ENCODE data around the gene ATXN2L.

ATXN2L gene

DNA sequence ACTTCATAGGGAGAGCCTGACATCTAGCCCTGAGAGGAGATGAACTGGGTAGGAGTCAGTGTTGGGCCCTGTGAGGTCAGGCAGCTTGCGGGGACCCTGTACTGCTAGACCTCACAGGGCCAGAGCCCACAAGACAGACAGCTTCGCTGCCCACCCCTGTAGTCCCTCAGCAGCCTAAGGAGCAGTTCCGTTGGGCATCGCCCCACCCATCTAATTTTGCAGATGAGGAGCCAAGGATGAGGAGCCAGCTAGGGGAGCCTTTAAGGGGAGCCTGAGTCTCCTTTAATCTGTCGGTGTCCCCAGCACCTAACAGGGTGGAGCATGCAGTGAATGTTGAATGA is 24.1 kb downstream of the ATXN2L start:
- H3K4me3 ChIP-seq (ENCODE audit: low read depth, low read length), result peak overlapping the region; percentile 75
- TF ChIP-seq CTCF (IDR thresholded peaks at IDR 0.05; ENCODE audit: borderline replicate concordance, insufficient read depth, low read depth, low read length), result no peak

DNA sequence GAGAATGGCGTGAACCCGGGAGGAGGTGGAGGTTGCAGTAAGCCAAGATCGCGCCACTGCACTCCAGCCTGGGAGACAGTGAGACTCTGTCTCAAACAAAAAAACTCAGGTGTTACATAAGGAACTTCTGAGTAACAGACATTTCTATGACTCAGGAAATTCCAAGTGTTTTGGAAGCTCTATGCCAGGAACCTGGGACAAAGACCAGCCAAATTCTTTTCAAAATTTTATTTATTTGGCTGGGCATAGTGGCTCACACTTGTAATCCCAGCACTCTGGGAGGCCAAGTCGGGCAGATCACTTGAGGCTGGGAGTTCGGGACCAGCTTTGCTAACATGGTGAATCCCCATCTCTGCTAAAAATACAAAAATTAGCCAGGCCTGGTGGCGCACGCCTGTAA is 35.6 kb downstream of the ATXN2L start:
- TF ChIP-seq CTCF (IDR thresholded peaks at IDR 0.05; ENCODE audit: borderline replicate concordance, insufficient read depth, low read depth, low read length), result no peak
- H3K4me3 ChIP-seq (ENCODE audit: low read depth, low read length), result no peak overlapping the region

DNA sequence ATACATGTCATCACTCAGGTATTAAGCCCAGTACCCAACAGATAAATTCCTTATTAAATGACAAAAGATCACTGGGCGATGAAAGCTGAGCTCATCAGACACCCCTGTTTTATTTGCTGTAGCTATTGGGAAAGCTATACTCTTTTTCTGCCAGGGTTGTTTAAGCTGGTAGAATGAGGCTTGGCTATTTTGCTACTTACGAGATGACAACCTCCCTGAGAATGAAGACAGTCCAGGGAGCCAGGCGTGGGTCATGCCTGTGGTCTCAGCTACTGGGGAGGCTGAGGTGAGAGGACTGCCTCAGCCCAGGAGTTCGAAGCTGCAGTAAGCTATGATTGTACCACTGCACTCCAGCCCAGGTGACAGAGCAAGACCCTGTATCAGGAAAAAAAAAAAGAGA is 36.5 kb downstream of the ATXN2L start:
- TF ChIP-seq CTCF (IDR thresholded peaks at IDR 0.05; ENCODE audit: borderline replicate concordance, insufficient read depth, low read depth, low read length), result no peak
- no peak overlapping the region for H3K4me3 ChIP-seq (ENCODE audit: low read depth, low read length)

DNA sequence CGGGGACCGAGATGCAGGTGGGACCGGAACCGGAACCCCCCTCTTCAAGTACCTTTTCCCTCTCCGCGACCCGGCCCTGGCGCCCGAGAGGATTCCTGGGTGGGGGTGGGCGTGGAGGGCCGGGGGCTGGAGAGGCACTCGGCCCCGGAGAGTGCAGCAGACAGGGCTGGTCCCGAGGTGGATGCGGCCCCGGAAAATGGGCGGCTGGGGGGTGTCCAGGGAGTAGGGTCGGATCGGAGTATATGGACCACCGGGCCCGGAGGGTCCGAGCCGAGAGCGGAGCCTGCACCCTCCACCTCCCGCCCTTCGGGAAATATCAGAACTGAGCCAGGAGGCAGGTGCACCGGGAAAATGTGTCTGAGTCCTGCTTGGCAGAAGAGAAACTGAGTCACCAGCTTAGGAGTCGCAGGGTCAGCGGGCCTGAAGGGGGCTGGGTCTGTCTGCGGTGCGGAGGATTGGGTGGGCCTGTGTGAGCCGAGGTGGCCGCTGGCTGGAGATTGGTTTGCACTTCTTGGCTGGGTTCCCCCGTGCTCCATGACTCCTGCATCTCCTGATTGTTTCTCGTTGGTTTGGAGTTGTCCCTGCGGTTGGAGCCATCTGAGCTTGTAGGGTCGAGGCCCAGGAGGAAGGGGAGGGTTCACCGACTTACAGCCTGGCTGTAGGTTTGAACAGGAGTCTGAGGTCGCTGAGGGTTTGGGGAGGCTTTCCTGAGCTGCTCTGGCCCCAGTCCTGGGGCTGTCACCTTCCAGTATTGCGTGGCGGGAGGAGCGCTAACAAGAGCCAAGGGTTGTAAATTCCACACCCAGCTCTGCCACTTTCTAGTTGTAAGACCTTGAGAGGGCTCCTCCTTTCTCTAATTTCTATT is 41.4 kb downstream of the ATXN2L start:
- peak overlapping the region; percentile 63 for H3K4me3 ChIP-seq (ENCODE audit: low read depth, low read length)
- TF ChIP-seq CTCF (IDR thresholded peaks at IDR 0.05; ENCODE audit: borderline replicate concordance, insufficient read depth, low read depth, low read length), result no peak

GRCh38 chr16:28865001-28865688 is 42.3 kb downstream of the ATXN2L start:
- no peak for TF ChIP-seq CTCF (IDR thresholded peaks at IDR 0.05; ENCODE audit: borderline replicate concordance, insufficient read depth, low read depth, low read length)
- H3K4me3 ChIP-seq (ENCODE audit: low read depth, low read length), result no peak overlapping the region

- H3K4me3 ChIP-seq (ENCODE audit: low read depth, low read length), result no peak overlapping the region
- no peak for TF ChIP-seq CTCF (IDR thresholded peaks at IDR 0.05; ENCODE audit: borderline replicate concordance, insufficient read depth, low read depth, low read length)
Observed at GRCh38 chr16:28865722-28866453, 43.1 kb downstream of the ATXN2L start.
